ENCODE data around the gene KLRC2.
"Not testable (repeated sequence)": the region's sequence is repeated elsewhere in the genome, so short reads cannot be mapped to it uniquely, and the experiment has no call there.

KLRC2 gene

GRCh38 chr12:10404798-10405197 lies 31.0 kb downstream of the KLRC2 start:
- DNase-seq = no peak

- DNase-seq = no peak
Measured at GRCh38 chr12:10400829-10401228, 35.0 kb downstream of the KLRC2 start.

- no peak for DNase-seq
Measured at GRCh38 chr12:10398168-10398567, 37.6 kb downstream of the KLRC2 start.

GRCh38 chr12:10397296-10397695 lies 38.5 kb downstream of the KLRC2 start:
- no peak for DNase-seq

- not testable (repeated sequence) for DNase-seq
Measured at GRCh38 chr12:10396176-10396575, 39.6 kb downstream of the KLRC2 start.

- no peak for DNase-seq
Measured at GRCh38 chr12:10395390-10395998, 40.3 kb downstream of the KLRC2 start.

- DNase-seq = not testable (repeated sequence)
Measured at GRCh38 chr12:10394531-10395152, 41.2 kb downstream of the KLRC2 start.

- no peak for DNase-seq
Measured at GRCh38 chr12:10393291-10393690, 42.5 kb downstream of the KLRC2 start.

GRCh38 chr12:10392394-10392930 lies 43.3 kb downstream of the KLRC2 start:
- DNase-seq = no peak

GRCh38 chr12:10390991-10391390 lies 44.8 kb downstream of the KLRC2 start:
- not testable (repeated sequence) for DNase-seq

GRCh38 chr12:10389904-10390303 lies 45.9 kb downstream of the KLRC2 start, which contains the start of gene KLRK1:
KLRK1 (minus strand) TSS chr12:10390041; CDS start chr12:10388810, 1,231 bp downstream.
- DNase-seq = no peak

GRCh38 chr12:10388624-10389413 lies 47.0 kb downstream of the KLRC2 start:
- DNase-seq = no peak

GRCh38 chr12:10387498-10387897 lies 48.3 kb downstream of the KLRC2 start:
- DNase-seq = not testable (repeated sequence)

- no peak for DNase-seq
Measured at GRCh38 chr12:10386857-10387256, 49.0 kb downstream of the KLRC2 start.

- no peak for DNase-seq
Measured at GRCh38 chr12:10385166-10385613, 50.6 kb downstream of the KLRC2 start.

GRCh38 chr12:10384191-10384590 lies 51.6 kb downstream of the KLRC2 start:
- DNase-seq = no peak

GRCh38 chr12:10381928-10382628 lies 53.7 kb downstream of the KLRC2 start:
- DNase-seq = no peak
